Activated naive CD4-positive, alpha-beta T cell treated with Interleukin-2 at 50 U/mL for 16 hours (primary cell): ENCODE data around the gene RILPL1.
"Not testable (repeated sequence)": the region's sequence is repeated elsewhere in the genome, so short reads cannot be mapped to it uniquely, and the experiment has no call there.

Experiments
- DNase-seq: peaks from one replicate; pipeline ENCODE4 v3.0.0-alpha.2; 2020

Gene RILPL1

GRCh38 chr12:123453165-123453564, 80.4 kb downstream of the RILPL1 start:
- DNase-seq = no peak

- not testable (repeated sequence) for DNase-seq
Measured at GRCh38 chr12:123452276-123452550, 81.3 kb downstream of the RILPL1 start.

GRCh38 chr12:123450636-123451035, 82.9 kb downstream of the RILPL1 start:
- no peak for DNase-seq

GRCh38 chr12:123449856-123450255, 83.7 kb downstream of the RILPL1 start:
- no peak for DNase-seq

GRCh38 chr12:123449249-123449733, 84.2 kb downstream of the RILPL1 start:
- DNase-seq = no peak

- no peak for DNase-seq
Measured at GRCh38 chr12:123446333-123446713, 87.2 kb downstream of the RILPL1 start.

GRCh38 chr12:123445388-123446332, 87.9 kb downstream of the RILPL1 start:
- DNase-seq = no peak

GRCh38 chr12:123444092-123445026, 89.2 kb downstream of the RILPL1 start:
- DNase-seq = no peak

- no peak for DNase-seq
Measured at GRCh38 chr12:123442774-123443173, 90.7 kb downstream of the RILPL1 start.

- no peak for DNase-seq
Measured at GRCh38 chr12:123441523-123442164, 91.9 kb downstream of the RILPL1 start.

- peak; percentile 96 for DNase-seq
Measured at GRCh38 chr12:123436017-123436964, 97.2 kb downstream of the RILPL1 start, which contains the start of gene RILPL2. Gene RILPL2 (minus strand): TSS chr12:123436684. CDS start chr12:123436420, 264 bp downstream.

- DNase-seq = no peak
Measured at GRCh38 chr12:123435636-123436016, 97.9 kb downstream of the RILPL1 start.

- DNase-seq = no peak
Measured at GRCh38 chr12:123433615-123434014, 99.9 kb downstream of the RILPL1 start.

GRCh38 chr12:123431951-123432817, 101.3 kb downstream of the RILPL1 start:
- DNase-seq = peak; percentile 62

GRCh38 chr12:123429101-123429500, 104.4 kb downstream of the RILPL1 start:
- not testable (repeated sequence) for DNase-seq

GRCh38 chr12:123428591-123428990, 104.9 kb downstream of the RILPL1 start:
- DNase-seq = no peak

- DNase-seq = peak; percentile 27
Measured at GRCh38 chr12:123427036-123427769, 106.3 kb downstream of the RILPL1 start.

- no peak for DNase-seq
Measured at GRCh38 chr12:123421314-123421713, 112.2 kb downstream of the RILPL1 start.
